Pancreas (tissue), 10 donors: Measurements from ENCODE around the gene C12orf56. TPM values are rescaled to one million over a fixed set of nuclear protein-coding genes. Genes with fewer than 3 reads are reported as not detected.

Experiments
- ATAC-seq, 4 donors: fragments of 200-7000 bp; cut with Tn5 transposase; one replicate each; pipeline versions ENCODE4 v1.8.0 to v1.9.1; 2020; ENCODE audit warnings: mild to moderate bottlenecking in 4 of 4, moderate library complexity in 4 of 4
- DNase-seq, 6 donors: peaks; one replicate each; pipeline ENCODE4 v3.0.0-alpha.2; 2020
- FAIRE-seq: peaks from 2 replicates; lab custom pipeline; 2012; peaks lifted over from hg19 to GRCh38; lab: Jason Lieb, UNC
- H3K27ac ChIP-seq, 4 donors: fragments of 200-600 bp; sonication (generic); 1 replicate in 3 of 4; 2 replicates in 1 of 4; pipeline versions ENCODE4 v1.5.0 to v1.8.0; 2020
- H3K27me3 ChIP-seq, 4 donors: fragments of 200-600 bp; one replicate each; pipeline ENCODE4 v1.8.0; 2021
- H3K36me3 ChIP-seq, 3 donors: fragments of 200-600 bp; sonication (generic) in 1 of 3; one replicate each; pipeline versions ENCODE4 v1.5.0 to v1.8.0; 2020 to 2021
- H3K4me1 ChIP-seq, 3 donors: fragments of 200-600 bp; one replicate each; pipeline ENCODE4 v1.8.0; 2021
- H3K4me3 ChIP-seq, 4 donors: fragments of 200-600 bp; sonication (generic) in 2 of 4; one replicate each; pipeline versions ENCODE4 v1.5.0 to v1.8.0; 2020 to 2021
- H3K9me3 ChIP-seq, 4 donors: fragments of 200-600 bp; one replicate each; pipeline ENCODE4 v1.8.0; 2021
- WGBS, 2 donors: extraction: QIAGEN DNeasy Blood & Tissue Kit; methylation state at CpG; one replicate each; pipeline ENCODE4 v1.1.7; 2013; 5-methylcytosine and 5-hydroxymethylcytosine counted together
- intact Hi-C, 3 donors: fragments of 100-400 bp; cut with DNase I; formaldehyde crosslinking; loops; one replicate each; pipeline versions ENCODE4 v1.11.1 to v1.14.2; 2022
- polyA plus RNA-seq, 2 donors: library from polyadenylated mRNA; stranded (reverse); fragments of 200-250 nt; gene quantifications; one replicate each; pipeline ENCODE4 v1.2.3, GENCODE V29; 2013
- total RNA-seq, 6 donors: library from RNA; stranded (reverse); fragmentation: NEBNext Ultra II Directional in 4 of 6; extraction: Animal tissue kit (Norgen Biotek cat#: 25700) in 4 of 6; gene quantifications; one replicate each; pipeline versions ENCODE4 v1.2.1 to v1.2.4, GENCODE V29; 2021 to 2023
- TF ChIP-seq, protein P1 (sequence below), 4 donors: fragments of 200-600 bp; sonication (generic) in 3 of 4; IDR thresholded peaks; one replicate each; pipeline versions ENCODE4 v1.5.0 to v1.8.0; 2021; ENCODE audit warnings: antibody characterized with exemption in 4 of 4
- donor health status: healthy with polysubstance abuse.
- donor health status: DM: no; HTN: no; CAD: no; lungs with moderate emphysema.
- donor health status: DM: no; HTN: no; CAD: no.
- donor health status: control.
- donor health status: control.
- donor health status: Bipolar disorder and iron deficiency.
- donor health status: DM: yes; HTN: yes; CAD: no.
- donor health status: DM: no; HTN: no; CAD: no.
- donor health status: DM: no; HTN: no; CAD: no.
- donor health status: DM: yes; HTN: yes; CAD: no.

The C12orf56 gene
- total and polyA plus RNA-seq, 8 donors: 0.19 TPM; not detected in 7

DNA sequence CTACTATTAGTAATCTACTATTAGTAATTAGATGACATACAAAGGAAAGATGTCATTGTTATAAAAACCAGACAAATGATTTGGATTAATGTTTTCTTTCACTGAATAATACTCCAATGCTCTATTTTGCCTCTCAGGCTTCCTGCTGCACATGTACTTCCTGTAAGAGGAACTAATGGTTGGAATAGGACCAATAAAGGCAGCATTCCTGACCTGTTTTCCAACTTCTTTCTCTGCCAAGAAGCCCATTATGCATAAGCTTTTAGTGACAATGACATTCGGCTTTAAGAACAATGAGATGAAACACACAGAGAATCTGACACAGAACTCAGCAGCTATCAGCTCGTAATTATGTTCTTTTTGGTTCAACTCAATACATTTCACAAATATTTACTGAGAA, 5.2 kb upstream of the C12orf56 start:
- TF ChIP-seq, protein P1, sequence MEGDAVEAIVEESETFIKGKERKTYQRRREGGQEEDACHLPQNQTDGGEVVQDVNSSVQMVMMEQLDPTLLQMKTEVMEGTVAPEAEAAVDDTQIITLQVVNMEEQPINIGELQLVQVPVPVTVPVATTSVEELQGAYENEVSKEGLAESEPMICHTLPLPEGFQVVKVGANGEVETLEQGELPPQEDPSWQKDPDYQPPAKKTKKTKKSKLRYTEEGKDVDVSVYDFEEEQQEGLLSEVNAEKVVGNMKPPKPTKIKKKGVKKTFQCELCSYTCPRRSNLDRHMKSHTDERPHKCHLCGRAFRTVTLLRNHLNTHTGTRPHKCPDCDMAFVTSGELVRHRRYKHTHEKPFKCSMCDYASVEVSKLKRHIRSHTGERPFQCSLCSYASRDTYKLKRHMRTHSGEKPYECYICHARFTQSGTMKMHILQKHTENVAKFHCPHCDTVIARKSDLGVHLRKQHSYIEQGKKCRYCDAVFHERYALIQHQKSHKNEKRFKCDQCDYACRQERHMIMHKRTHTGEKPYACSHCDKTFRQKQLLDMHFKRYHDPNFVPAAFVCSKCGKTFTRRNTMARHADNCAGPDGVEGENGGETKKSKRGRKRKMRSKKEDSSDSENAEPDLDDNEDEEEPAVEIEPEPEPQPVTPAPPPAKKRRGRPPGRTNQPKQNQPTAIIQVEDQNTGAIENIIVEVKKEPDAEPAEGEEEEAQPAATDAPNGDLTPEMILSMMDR (IDR thresholded peaks at IDR 0.05): no peak
- no peaks in the 10 kb centered on the region for H3K4me1 ChIP-seq
- no peaks in the 10 kb centered on the region for H3K36me3 ChIP-seq
- peaks cover 0 to 10% (median 0%) of the 10 kb centered on the region in 4 donors for H3K27me3 ChIP-seq
- DNase-seq (no peak), FAIRE-seq (no peak), ATAC-seq (peak in 3 of 4 donors; percentile 55 to 72 (median 65))
- intact Hi-C loops: no loop called here
- no peaks in the 10 kb centered on the region for H3K9me3 ChIP-seq
- no peak overlapping the region for H3K4me3 ChIP-seq
- H3K27ac ChIP-seq: peak overlapping the region in 3 of 4 donors; percentile 23 to 34 (median 31)
- 43 to 55% methylated on average over 2 of the region's 2 CpGs for WGBS, 2 donors

DNA sequence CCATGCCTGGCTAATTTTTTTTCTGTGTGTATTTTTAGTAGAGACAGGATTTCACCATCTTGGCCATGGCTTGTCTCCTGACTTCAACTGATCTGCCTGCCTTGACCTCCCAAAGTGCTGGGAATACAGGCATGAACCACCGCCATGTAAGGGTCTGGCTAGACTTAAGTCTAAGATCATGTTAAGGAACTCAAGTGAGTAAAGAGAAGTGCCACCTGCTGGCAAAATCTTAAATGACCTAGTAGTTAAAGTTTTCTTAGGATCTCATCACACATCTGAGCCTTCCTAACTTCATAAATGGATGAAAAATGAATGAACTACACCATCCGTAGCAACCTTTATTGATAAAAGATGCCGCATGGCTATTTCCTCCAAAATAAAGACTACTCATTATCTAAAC, 1.7 kb upstream of the C12orf56 start:
- H3K9me3 ChIP-seq: no peaks in the 10 kb centered on the region
- DNase-seq: no peak
- ATAC-seq: no peak
- no peak for FAIRE-seq
- TF ChIP-seq, protein P1 (IDR thresholded peaks at IDR 0.05): no peak
- 63 to 94% methylated on average over 3 of the region's 3 CpGs for WGBS, 2 donors
- H3K27me3 ChIP-seq: peaks cover 0 to 20% (median 0%) of the 10 kb centered on the region in 4 donors
- H3K4me1 ChIP-seq: no peaks in the 10 kb centered on the region
- no peak overlapping the region for H3K4me3 ChIP-seq
- H3K27ac ChIP-seq: no peak overlapping the region
- intact Hi-C loops: no loop called here
- H3K36me3 ChIP-seq: no peaks in the 10 kb centered on the region

DNA sequence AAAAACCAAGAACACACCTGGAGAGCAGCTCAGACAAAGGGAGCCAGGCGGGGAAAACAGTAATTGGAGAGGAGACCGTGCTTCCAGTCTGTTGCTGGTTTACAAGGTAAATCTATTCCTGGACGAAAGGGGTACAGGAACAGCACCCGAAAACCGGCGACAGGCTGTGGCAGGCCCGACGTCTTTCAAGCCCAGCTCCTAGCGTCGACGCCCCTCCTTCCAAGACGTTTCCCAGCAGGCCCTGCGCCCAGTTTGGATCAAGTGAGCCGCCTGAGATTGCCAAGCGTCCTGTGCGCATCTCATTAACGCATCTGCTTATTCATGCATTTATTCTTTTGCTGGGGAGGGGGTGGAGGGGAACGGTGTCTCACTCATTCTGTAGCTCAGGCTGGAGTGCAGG, 1.4 kb downstream of the C12orf56 start:
- TF ChIP-seq, protein P1 (IDR thresholded peaks at IDR 0.05): no peak
- H3K27ac ChIP-seq: no peak overlapping the region
- no peaks in the 10 kb centered on the region for H3K9me3 ChIP-seq
- H3K36me3 ChIP-seq: no peaks in the 10 kb centered on the region
- H3K4me1 ChIP-seq: no peaks in the 10 kb centered on the region
- ATAC-seq: no peak
- no peak for DNase-seq
- no peak for FAIRE-seq
- peaks cover 0 to 20% (median 0%) of the 10 kb centered on the region in 4 donors for H3K27me3 ChIP-seq
- intact Hi-C loops: no loop called here
- WGBS, 2 donors: 82 to 84% methylated on average over 18 of the region's 18 CpGs
- no peak overlapping the region for H3K4me3 ChIP-seq

DNA sequence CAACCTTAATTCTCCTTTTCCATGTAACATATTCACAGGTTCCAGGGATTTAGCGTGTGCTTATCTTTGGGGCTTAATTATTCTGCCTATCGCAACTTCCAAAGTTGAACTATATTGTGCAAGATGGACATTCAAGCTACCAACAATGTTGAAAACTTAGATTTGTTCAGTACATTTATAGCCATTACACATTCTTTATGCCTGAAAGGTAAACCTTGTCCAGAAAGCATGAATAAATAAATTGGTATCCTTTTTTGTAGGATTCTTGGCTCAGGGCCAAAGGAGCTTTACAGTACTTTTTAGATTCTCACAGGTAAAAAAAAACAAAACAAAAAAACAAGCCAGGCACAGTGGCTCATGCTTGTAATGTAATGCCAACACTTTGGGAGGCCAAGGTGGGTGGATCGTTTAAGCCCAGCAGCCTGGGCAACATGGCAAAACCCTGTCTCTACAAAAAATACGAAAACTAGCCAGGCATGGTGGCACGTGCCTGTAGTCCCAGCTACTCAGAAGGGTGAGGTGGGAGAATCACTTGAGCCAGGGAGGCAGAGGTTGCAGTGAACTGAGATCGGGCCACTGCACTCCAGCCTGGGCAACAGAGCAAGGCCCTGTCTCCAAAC, 3.3 kb downstream of the C12orf56 start:
- intact Hi-C loops: no loop called here
- Histone ChIP-seq H3K27ac (no peak overlapping the region), H3K9me3 (no peaks in the 10 kb centered on the region), H3K27me3 (peaks cover 0 to 20% (median 0%) of the 10 kb centered on the region in 4 donors), H3K36me3 (no peaks in the 10 kb centered on the region), H3K4me1 (no peaks in the 10 kb centered on the region), H3K4me3 (no peak overlapping the region)
- DNase-seq (no peak), FAIRE-seq (no peak), ATAC-seq (no peak)
- WGBS, 2 donors: 90 to 93% methylated on average over 6 of the region's 6 CpGs
- TF ChIP-seq, protein P1 (IDR thresholded peaks at IDR 0.05): no peak

DNA sequence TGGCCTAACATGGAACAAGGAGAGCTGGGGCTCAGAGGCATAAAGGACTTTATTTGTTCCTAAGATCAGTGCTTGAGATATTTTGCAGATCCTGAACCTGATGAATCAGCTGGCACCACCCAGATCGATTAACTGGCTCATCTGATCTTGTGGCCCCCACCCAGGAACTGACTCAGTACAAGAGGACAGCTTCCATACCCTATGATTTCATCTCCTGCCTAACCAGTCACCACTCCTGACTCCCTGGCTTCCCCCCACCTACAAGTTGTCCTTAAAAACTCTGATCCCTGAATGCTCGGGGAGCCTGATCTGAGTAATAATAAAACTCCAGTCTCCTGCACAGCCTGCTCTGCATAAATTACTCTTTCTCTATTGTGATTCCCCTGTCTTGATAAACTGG, 5.1 kb downstream of the C12orf56 start:
- ATAC-seq: no peak
- 63 to 68% methylated on average over 2 of the region's 2 CpGs for WGBS, 2 donors
- no peak for DNase-seq

More for the DNA sequence above, 5.1 kb downstream of the C12orf56 start:
- no peaks in the 10 kb centered on the region for H3K36me3 ChIP-seq
- no peaks in the 10 kb centered on the region for H3K4me1 ChIP-seq
- H3K4me3 ChIP-seq: no peak overlapping the region
- no peaks in the 10 kb centered on the region for H3K9me3 ChIP-seq
- TF ChIP-seq, protein P1 (IDR thresholded peaks at IDR 0.05): no peak
- intact Hi-C loops: no loop called here
- FAIRE-seq: no peak
- H3K27ac ChIP-seq: no peak overlapping the region
- peaks cover 0 to 7% (median 0%) of the 10 kb centered on the region in 4 donors for H3K27me3 ChIP-seq
